WTC11 (cell line): Measurements from ENCODE around the gene DISP3. TPM values are rescaled to one million over a fixed set of nuclear protein-coding genes. Genes with fewer than 3 reads are reported as not detected.

Experiments
- ATAC-seq: fragments of 200-7000 bp; cut with Tn5 transposase; 2 replicates; pipeline ENCODE4 v1.10.0; 2021; ENCODE audit warnings: mild to moderate bottlenecking, moderate library complexity
- CTCF ChIA-PET: fragments of 300-600 bp; sonication (Branson Sonifier 250); formaldehyde crosslinking; loops from one replicate; lab custom pipeline; 2021; ENCODE audit warnings: antibody characterized with exemption; lab: Charles Lee
- POLR2A ChIA-PET: fragments of 350-600 bp; sonication (Branson Sonifier 250); formaldehyde crosslinking; loops from one replicate; lab custom pipeline; 2021; ENCODE audit warnings: antibody characterized with exemption; lab: Charles Lee
- DNase-seq: peaks from one replicate; pipeline ENCODE4 v3.0.0; 2021; ENCODE audit warnings: low spot score
- H3K27ac Mint-ChIP-seq: 2 replicates; pipeline ENCODE4 v1.8.0; 2021; ENCODE audit warnings: mixed read lengths
- H3K27me3 Mint-ChIP-seq: 2 replicates; pipeline ENCODE4 v1.8.0; 2021; ENCODE audit warnings: low read depth, mild to moderate bottlenecking, moderate library complexity, mixed read lengths
- H3K36me3 Mint-ChIP-seq: 2 replicates; pipeline ENCODE4 v1.8.0; 2021; ENCODE audit warnings: mixed read lengths
- H3K4me1 Mint-ChIP-seq: 2 replicates; pipeline ENCODE4 v1.8.0; 2022; ENCODE audit warnings: mixed read lengths
- H3K4me3 Mint-ChIP-seq: 2 replicates; pipeline ENCODE4 v1.8.0; 2021; ENCODE audit warnings: mild to moderate bottlenecking, moderate library complexity, mixed read lengths
- H3K9me3 Mint-ChIP-seq: 2 replicates; pipeline ENCODE4 v1.8.0; 2021; ENCODE audit warnings: mixed read lengths
- CBFB ChIP-seq: sonication (generic); formaldehyde crosslinking; IDR thresholded peaks from 2 replicates; pipeline ENCODE4 v1.8.1; 2022; ENCODE audit warnings: mild to moderate bottlenecking, low read depth, missing genetic modification reagents
- CREB1 ChIP-seq: sonication (generic); formaldehyde crosslinking; IDR thresholded peaks from 2 replicates; pipeline ENCODE4 v1.8.0; 2023; ENCODE audit warnings: mild to moderate bottlenecking, missing genetic modification reagents
- E2F4 ChIP-seq: sonication (generic); formaldehyde crosslinking; IDR thresholded peaks from 2 replicates; pipeline ENCODE4 v1.8.1; 2022; ENCODE audit warnings: low read depth, mild to moderate bottlenecking, moderate library complexity, missing genetic modification reagents, borderline replicate concordance
- FOXK1 ChIP-seq: sonication (generic); formaldehyde crosslinking; IDR thresholded peaks from 2 replicates; pipeline ENCODE4 v1.8.0; 2022; ENCODE audit warnings: mild to moderate bottlenecking, moderate library complexity, missing genetic modification reagents
- FOXP1 ChIP-seq: sonication (generic); formaldehyde crosslinking; IDR thresholded peaks from 2 replicates; pipeline ENCODE4 v1.8.0; 2022; ENCODE audit warnings: missing genetic modification reagents, mild to moderate bottlenecking, moderate library complexity, borderline replicate concordance
- IRF2 ChIP-seq: sonication (generic); formaldehyde crosslinking; IDR thresholded peaks from 2 replicates; pipeline ENCODE4 v1.8.0; 2022; ENCODE audit warnings: low read depth, missing genetic modification reagents, borderline replicate concordance
- JUN ChIP-seq: sonication (generic); formaldehyde crosslinking; IDR thresholded peaks from 2 replicates; pipeline ENCODE4 v1.8.0; 2023; ENCODE audit warnings: mild to moderate bottlenecking, missing genetic modification reagents
- NR2C2 ChIP-seq: sonication (generic); formaldehyde crosslinking; IDR thresholded peaks from 2 replicates; pipeline ENCODE4 v1.8.0; 2022; ENCODE audit warnings: mild to moderate bottlenecking, missing genetic modification reagents
- SMAD3 ChIP-seq: sonication (generic); formaldehyde crosslinking; IDR thresholded peaks from 2 replicates; pipeline ENCODE4 v1.8.0; 2022; ENCODE audit warnings: missing genetic modification reagents, mild to moderate bottlenecking, borderline replicate concordance
- TEAD1 ChIP-seq: sonication (generic); formaldehyde crosslinking; IDR thresholded peaks from 2 replicates; pipeline ENCODE4 v1.8.0; 2022; ENCODE audit warnings: mild to moderate bottlenecking, missing genetic modification reagents
- ZMAT4 ChIP-seq: fragments of 250-450 bp; sonication (Bioruptor Pico); IDR thresholded peaks from 2 replicates; pipeline ENCODE4 v1.9.0; 2021; ENCODE audit warnings: mild to moderate bottlenecking
- ZNF396 ChIP-seq: fragments of 250-450 bp; sonication (Bioruptor Pico); IDR thresholded peaks from 2 replicates; pipeline ENCODE4 v1.8.0; 2021; ENCODE audit warnings: mild to moderate bottlenecking, moderate library complexity, borderline replicate concordance
- total RNA-seq: library from RNA; stranded (reverse); gene quantifications from 3 replicates; pipeline ENCODE4 v1.2.3, GENCODE V29; 2021
- TF ChIP-seq, protein P1 (sequence below): sonication (generic); formaldehyde crosslinking; IDR thresholded peaks from 2 replicates; pipeline ENCODE4 v1.8.0; 2022; ENCODE audit warnings: mild to moderate bottlenecking, missing genetic modification reagents
- TF ChIP-seq, protein P2 (sequence below): sonication (generic); formaldehyde crosslinking; IDR thresholded peaks from 2 replicates; pipeline ENCODE4 v1.8.1; 2023; ENCODE audit warnings: mild to moderate bottlenecking, missing genetic modification reagents
- TF ChIP-seq, protein P3 (sequence below): sonication (generic); formaldehyde crosslinking; IDR thresholded peaks from 2 replicates; pipeline ENCODE4 v1.8.0; 2022; ENCODE audit warnings: mild to moderate bottlenecking, missing genetic modification reagents
- TF ChIP-seq, protein P4 (sequence below): sonication (generic); formaldehyde crosslinking; IDR thresholded peaks from 2 replicates; pipeline ENCODE4 v1.8.0; 2023; ENCODE audit warnings: missing genetic modification reagents, mild to moderate bottlenecking, borderline replicate concordance
- TF ChIP-seq, protein P5 (sequence below): sonication (generic); formaldehyde crosslinking; IDR thresholded peaks from 2 replicates; pipeline ENCODE4 v1.8.0; 2023; ENCODE audit warnings: mild to moderate bottlenecking, missing genetic modification reagents

The DISP3 gene
- total RNA-seq, 1 experiment from 2014 or later, result 6.0 TPM

DNA sequence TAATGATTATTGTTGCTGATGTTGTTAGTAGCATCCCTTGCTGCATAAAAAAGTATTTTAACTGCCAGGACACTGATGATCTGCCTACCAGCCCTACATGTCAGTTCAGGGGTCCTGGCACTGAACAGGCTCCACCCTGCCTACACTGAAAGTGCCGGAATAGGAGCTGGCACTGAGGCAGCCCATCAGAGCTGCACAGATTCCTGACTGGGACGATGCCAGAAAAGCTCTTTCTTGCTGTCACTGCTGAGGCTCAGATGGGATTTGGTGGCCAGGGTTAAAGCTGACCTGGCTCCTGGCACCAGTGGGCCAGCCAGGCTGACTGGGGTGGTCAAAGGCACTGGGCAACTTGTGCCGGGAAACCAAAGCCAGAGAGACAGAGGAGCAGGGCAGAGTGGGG, 6.2 kb upstream of the DISP3 start:
- no peak for ATAC-seq

DNA sequence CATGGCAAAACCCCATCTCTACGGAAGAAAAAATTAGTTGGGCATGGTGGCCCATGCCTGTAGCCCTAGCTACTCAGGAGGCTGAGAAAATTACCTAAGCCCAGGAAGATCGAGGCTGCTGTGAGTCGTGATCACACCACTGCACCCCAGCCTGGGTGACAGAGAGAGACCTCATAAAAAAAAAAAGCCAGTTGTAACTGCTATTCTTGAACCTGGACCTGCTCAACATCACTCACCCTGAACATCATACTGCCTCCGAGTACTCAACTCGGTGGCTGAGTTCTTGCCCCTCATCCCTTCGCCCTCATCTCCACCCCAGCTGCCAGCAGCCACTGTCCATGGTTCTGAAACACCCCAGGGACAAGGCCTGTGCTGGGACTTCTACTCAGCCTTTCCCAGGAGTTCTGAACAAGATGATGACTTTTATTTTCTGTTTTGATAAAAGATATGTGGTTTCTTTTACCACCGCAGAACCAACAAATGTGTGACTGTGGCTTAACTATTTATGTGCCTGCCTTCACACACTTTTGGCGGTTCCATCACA, 5.4 kb upstream of the DISP3 start:
- H3K27me3 Mint-ChIP-seq, result peaks cover 24% of the 10 kb centered on the region
- POLR2A ChIA-PET, result no interaction called here
- H3K27ac Mint-ChIP-seq, result no peak overlapping the region
- H3K36me3 Mint-ChIP-seq, result no peaks in the 10 kb centered on the region
- peak; percentile 68 for ATAC-seq
- CTCF ChIA-PET, result interaction anchor here (0.9 kb wide), 1 partner anchor 172 kb away, joined by 3 read pairs; no protein-coding TSS in a partner anchor
- no peak overlapping the region for H3K4me3 Mint-ChIP-seq
- no peaks in the 10 kb centered on the region for H3K4me1 Mint-ChIP-seq
- peak; percentile 79 for DNase-seq
- no peaks in the 10 kb centered on the region for H3K9me3 Mint-ChIP-seq
- TF ChIP-seq JUN (CRISPR knock-in tag), result no peak
- TF ChIP-seq NR2C2 (CRISPR knock-in tag), result no peak
- TF ChIP-seq, protein P1, sequence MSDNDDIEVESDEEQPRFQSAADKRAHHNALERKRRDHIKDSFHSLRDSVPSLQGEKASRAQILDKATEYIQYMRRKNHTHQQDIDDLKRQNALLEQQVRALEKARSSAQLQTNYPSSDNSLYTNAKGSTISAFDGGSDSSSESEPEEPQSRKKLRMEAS (CRISPR knock-in tag), result no peak
- TF ChIP-seq E2F4 (CRISPR knock-in tag), result 0 out of 2 replicates have a peak, but pooled peaks have one; percentile 11
- TF ChIP-seq, protein P2, sequence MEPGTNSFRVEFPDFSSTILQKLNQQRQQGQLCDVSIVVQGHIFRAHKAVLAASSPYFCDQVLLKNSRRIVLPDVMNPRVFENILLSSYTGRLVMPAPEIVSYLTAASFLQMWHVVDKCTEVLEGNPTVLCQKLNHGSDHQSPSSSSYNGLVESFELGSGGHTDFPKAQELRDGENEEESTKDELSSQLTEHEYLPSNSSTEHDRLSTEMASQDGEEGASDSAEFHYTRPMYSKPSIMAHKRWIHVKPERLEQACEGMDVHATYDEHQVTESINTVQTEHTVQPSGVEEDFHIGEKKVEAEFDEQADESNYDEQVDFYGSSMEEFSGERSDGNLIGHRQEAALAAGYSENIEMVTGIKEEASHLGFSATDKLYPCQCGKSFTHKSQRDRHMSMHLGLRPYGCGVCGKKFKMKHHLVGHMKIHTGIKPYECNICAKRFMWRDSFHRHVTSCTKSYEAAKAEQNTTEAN (CRISPR knock-in tag), result peak; percentile 21; the same call in 1 of the 2 replicates
- TF ChIP-seq, protein P3, sequence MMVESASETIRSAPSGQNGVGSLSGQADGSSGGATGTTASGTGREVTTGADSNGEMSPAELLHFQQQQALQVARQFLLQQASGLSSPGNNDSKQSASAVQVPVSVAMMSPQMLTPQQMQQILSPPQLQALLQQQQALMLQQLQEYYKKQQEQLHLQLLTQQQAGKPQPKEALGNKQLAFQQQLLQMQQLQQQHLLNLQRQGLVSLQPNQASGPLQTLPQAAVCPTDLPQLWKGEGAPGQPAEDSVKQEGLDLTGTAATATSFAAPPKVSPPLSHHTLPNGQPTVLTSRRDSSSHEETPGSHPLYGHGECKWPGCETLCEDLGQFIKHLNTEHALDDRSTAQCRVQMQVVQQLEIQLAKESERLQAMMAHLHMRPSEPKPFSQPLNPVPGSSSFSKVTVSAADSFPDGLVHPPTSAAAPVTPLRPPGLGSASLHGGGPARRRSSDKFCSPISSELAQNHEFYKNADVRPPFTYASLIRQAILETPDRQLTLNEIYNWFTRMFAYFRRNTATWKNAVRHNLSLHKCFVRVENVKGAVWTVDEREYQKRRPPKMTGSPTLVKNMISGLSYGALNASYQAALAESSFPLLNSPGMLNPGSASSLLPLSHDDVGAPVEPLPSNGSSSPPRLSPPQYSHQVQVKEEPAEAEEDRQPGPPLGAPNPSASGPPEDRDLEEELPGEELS, result peak; percentile 74; the same call in 1 of the 2 replicates
- TF ChIP-seq FOXP1 (CRISPR knock-in tag), result 0 out of 2 replicates have a peak, but pooled peaks have one; percentile 52

More for the DNA sequence above, 6.2 kb upstream of the DISP3 start:
- Mint-ChIP-seq H3K4me1 (no peaks in the 10 kb centered on the region), H3K36me3 (no peaks in the 10 kb centered on the region), H3K9me3 (no peaks in the 10 kb centered on the region), H3K27me3 (peaks cover 16% of the 10 kb centered on the region), H3K27ac (no peak overlapping the region), H3K4me3 (no peak overlapping the region)
- DNase-seq, result no peak
- TF ChIP-seq SMAD3 (CRISPR knock-in tag) (no peak), E2F4 (CRISPR knock-in tag) (no peak), CBFB (CRISPR knock-in tag) (no peak), ZMAT4 (no peak), FOXK1 (CRISPR knock-in tag) (no peak), IRF2 (no peak), ZNF396 (CRISPR knock-in tag) (no peak), TEAD1 (no peak), CREB1 (CRISPR knock-in tag) (no peak)
- TF ChIP-seq, protein P4, sequence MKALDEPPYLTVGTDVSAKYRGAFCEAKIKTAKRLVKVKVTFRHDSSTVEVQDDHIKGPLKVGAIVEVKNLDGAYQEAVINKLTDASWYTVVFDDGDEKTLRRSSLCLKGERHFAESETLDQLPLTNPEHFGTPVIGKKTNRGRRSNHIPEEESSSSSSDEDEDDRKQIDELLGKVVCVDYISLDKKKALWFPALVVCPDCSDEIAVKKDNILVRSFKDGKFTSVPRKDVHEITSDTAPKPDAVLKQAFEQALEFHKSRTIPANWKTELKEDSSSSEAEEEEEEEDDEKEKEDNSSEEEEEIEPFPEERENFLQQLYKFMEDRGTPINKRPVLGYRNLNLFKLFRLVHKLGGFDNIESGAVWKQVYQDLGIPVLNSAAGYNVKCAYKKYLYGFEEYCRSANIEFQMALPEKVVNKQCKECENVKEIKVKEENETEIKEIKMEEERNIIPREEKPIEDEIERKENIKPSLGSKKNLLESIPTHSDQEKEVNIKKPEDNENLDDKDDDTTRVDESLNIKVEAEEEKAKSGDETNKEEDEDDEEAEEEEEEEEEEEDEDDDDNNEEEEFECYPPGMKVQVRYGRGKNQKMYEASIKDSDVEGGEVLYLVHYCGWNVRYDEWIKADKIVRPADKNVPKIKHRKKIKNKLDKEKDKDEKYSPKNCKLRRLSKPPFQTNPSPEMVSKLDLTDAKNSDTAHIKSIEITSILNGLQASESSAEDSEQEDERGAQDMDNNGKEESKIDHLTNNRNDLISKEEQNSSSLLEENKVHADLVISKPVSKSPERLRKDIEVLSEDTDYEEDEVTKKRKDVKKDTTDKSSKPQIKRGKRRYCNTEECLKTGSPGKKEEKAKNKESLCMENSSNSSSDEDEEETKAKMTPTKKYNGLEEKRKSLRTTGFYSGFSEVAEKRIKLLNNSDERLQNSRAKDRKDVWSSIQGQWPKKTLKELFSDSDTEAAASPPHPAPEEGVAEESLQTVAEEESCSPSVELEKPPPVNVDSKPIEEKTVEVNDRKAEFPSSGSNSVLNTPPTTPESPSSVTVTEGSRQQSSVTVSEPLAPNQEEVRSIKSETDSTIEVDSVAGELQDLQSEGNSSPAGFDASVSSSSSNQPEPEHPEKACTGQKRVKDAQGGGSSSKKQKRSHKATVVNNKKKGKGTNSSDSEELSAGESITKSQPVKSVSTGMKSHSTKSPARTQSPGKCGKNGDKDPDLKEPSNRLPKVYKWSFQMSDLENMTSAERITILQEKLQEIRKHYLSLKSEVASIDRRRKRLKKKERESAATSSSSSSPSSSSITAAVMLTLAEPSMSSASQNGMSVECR (CRISPR knock-in tag), result no peak
- TF ChIP-seq, protein P5, sequence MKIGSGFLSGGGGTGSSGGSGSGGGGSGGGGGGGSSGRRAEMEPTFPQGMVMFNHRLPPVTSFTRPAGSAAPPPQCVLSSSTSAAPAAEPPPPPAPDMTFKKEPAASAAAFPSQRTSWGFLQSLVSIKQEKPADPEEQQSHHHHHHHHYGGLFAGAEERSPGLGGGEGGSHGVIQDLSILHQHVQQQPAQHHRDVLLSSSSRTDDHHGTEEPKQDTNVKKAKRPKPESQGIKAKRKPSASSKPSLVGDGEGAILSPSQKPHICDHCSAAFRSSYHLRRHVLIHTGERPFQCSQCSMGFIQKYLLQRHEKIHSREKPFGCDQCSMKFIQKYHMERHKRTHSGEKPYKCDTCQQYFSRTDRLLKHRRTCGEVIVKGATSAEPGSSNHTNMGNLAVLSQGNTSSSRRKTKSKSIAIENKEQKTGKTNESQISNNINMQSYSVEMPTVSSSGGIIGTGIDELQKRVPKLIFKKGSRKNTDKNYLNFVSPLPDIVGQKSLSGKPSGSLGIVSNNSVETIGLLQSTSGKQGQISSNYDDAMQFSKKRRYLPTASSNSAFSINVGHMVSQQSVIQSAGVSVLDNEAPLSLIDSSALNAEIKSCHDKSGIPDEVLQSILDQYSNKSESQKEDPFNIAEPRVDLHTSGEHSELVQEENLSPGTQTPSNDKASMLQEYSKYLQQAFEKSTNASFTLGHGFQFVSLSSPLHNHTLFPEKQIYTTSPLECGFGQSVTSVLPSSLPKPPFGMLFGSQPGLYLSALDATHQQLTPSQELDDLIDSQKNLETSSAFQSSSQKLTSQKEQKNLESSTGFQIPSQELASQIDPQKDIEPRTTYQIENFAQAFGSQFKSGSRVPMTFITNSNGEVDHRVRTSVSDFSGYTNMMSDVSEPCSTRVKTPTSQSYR (CRISPR knock-in tag), result no peak
- TF ChIP-seq, protein P1 (CRISPR knock-in tag), result no peak
- ChIA-PET CTCF (interaction anchor here (0.9 kb wide), 1 partner anchor 173 kb away, joined by 3 read pairs; no protein-coding TSS in a partner anchor), POLR2A (no interaction called here)
